Panc1 (cell line): Measurements from ENCODE around the gene CYP4B1. TPM values are rescaled to one million over a fixed set of nuclear protein-coding genes. Genes with fewer than 3 reads are reported as not detected.

Experiments
- ATAC-seq: fragments of 200-7000 bp; cut with Tn5 transposase; 2 replicates; pipeline ENCODE4 v1.9.1; 2020; ENCODE audit warnings: mild to moderate bottlenecking, moderate library complexity
- BruUV-seq: library from RNA; stranded (reverse); fragments of 400-500 nt; replicated peaks from 2 replicates; lab custom pipeline; 2021; lab: Mats Ljungman, UMichigan
- CTCF ChIA-PET: fragments of 300-600 bp; sonication (Branson Sonifier 250); formaldehyde crosslinking; loops from one replicate; lab custom pipeline; 2022; ENCODE audit warnings: antibody characterized with exemption; lab: Charles Lee
- POLR2A ChIA-PET: fragments of 300-600 bp; sonication (Branson Sonifier 250); formaldehyde crosslinking; loops from one replicate; lab custom pipeline; 2022; ENCODE audit warnings: antibody characterized with exemption; lab: Charles Lee
- DNase-seq: peaks from one replicate; pipeline ENCODE4 v3.0.0-alpha.2; 2010; ENCODE audit warnings: low read depth, low spot score
- H3K27ac ChIP-seq: 2 replicates; pipeline ENCODE4 v1.5.1; 2011; ENCODE audit warnings: mild to moderate bottlenecking, low read length, inconsistent platforms
- H3K27me3 ChIP-seq: fragments of 200-500 bp; sonication (Bioruptor generic); 2 replicates; pipeline ENCODE4 v1.6.0; 2014; ENCODE audit warnings: low read length, inconsistent platforms; ENCODE audit not compliant: control insufficient read depth, insufficient read depth
- H3K36me3 ChIP-seq: fragments of 200-500 bp; sonication (Bioruptor generic); 2 replicates; pipeline ENCODE4 v1.5.1; 2014; ENCODE audit warnings: inconsistent platforms, mild to moderate bottlenecking, low read length, moderate library complexity; ENCODE audit not compliant: control insufficient read depth, insufficient read depth
- H3K4me1 ChIP-seq: 2 replicates; pipeline ENCODE4 v1.5.1; 2011; ENCODE audit warnings: inconsistent platforms, mild to moderate bottlenecking, low read length, moderate library complexity; ENCODE audit not compliant: control insufficient read depth, insufficient read depth
- H3K4me3 ChIP-seq, 2 experiments: 2 replicates each; pipeline ENCODE4 v1.5.1; 2011 to 2012; ENCODE audit warnings: low read depth in 2 of 2, low read length in 2 of 2, mild to moderate bottlenecking in 2 of 2, inconsistent platforms in 1 of 2, moderate library complexity in 1 of 2
- H3K9me3 ChIP-seq: fragments of 200-500 bp; sonication (Bioruptor generic); 2 replicates; pipeline ENCODE4 v1.5.1; 2014; ENCODE audit warnings: low read depth, mild to moderate bottlenecking, inconsistent platforms, low read length, moderate library complexity; ENCODE audit not compliant: control insufficient read depth, insufficient read depth
- CTCF ChIP-seq: fragments of 450-650 bp; IDR thresholded peaks from 2 replicates; pipeline ENCODE4 v1.5.1; 2017; ENCODE audit warnings: mild to moderate bottlenecking
- POLR2AphosphoS5 ChIP-seq: IDR thresholded peaks from 2 replicates; pipeline ENCODE4 v1.6.1; 2012; ENCODE audit warnings: mild to moderate bottlenecking, low read depth, low read length, moderate library complexity
- REST ChIP-seq, 2 experiments: IDR thresholded peaks; 2 replicates each; pipeline ENCODE4 v1.6.1; 2011 to 2012; ENCODE audit warnings: low read depth in 2 of 2, control low read depth in 1 of 2, low read length in 1 of 2, mild to moderate bottlenecking in 1 of 2, moderate library complexity in 1 of 2; ENCODE audit not compliant: insufficient read depth in 1 of 2
- SIN3A ChIP-seq: IDR thresholded peaks from 2 replicates; pipeline ENCODE4 v1.6.1; 2012; ENCODE audit warnings: low read depth, mild to moderate bottlenecking, low read length, moderate library complexity, borderline replicate concordance; ENCODE audit not compliant: insufficient read depth
- TCF7L2 ChIP-seq: IDR thresholded peaks from 2 replicates; pipeline ENCODE4 v1.6.1; 2011; ENCODE audit warnings: mild to moderate bottlenecking, low read depth, low read length, inconsistent platforms
- in situ Hi-C: cut with HindIII; loops from 2 replicates; pipeline ENCODE4 v1.10.0; 2016; ENCODE audit warnings: low sequenced_read_pairs, low pct_unique_long_range_greater_than_20kb
- intact Hi-C: fragments of 100-400 bp; cut with micrococcal nuclease; formaldehyde crosslinking; loops from one replicate; pipeline ENCODE4 v1.10.0; 2022; ENCODE audit not compliant: unreplicated experiment
- total RNA-seq: library from RNA; stranded (reverse); gene quantifications from one replicate; pipeline ENCODE4 v1.2.1, GENCODE V29; 2021; ENCODE audit not compliant: unreplicated experiment

Gene CYP4B1
- total RNA-seq, 1 experiment from 2014 or later, result not detected

DNA sequence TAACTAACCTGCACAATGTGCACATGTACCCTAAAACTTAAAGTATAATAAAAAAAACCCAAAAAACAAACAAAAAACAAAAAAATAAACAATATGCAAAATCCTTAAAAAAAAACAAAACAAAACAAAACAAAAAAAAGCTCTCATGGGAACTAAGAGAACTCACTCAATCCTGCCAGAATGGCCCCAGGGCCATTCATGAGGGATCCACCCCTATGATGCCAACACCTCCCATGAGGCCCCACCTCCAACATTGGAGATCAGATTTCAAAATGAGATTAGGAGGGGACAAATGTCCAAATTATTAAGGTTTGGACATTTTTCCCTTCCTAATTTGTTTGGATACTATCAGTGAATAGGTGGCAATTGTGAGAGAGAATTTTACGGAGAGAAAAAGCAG lies 10.2 kb downstream of the CYP4B1 start:
- ChIA-PET POLR2A (no interaction called here), CTCF (no interaction called here)
- H3K27me3 ChIP-seq, result no peaks in the 10 kb centered on the region; the same call in 1 of the 2 replicates
- DNase-seq (no peak), ATAC-seq (no peak)
- no peak overlapping the region for H3K27ac ChIP-seq
- no peaks in the 10 kb centered on the region for H3K9me3 ChIP-seq
- no peak overlapping the region for H3K4me3 ChIP-seq
- in situ Hi-C loops (no loop called here), intact Hi-C loops (no loop called here)
- no peaks in the 10 kb centered on the region for H3K4me1 ChIP-seq
- TF ChIP-seq SIN3A (no peak), CTCF (no peak), REST (IDR thresholded peaks at IDR 0.05; ENCODE audit: insufficient read depth in 1 of 2, low read depth in 2 of 2, low read length in 1 of 2) (no peak), POLR2AphosphoS5 (no peak), TCF7L2 (no peak)
- no TSS peak for BruUV-seq
- no peaks in the 10 kb centered on the region for H3K36me3 ChIP-seq

DNA sequence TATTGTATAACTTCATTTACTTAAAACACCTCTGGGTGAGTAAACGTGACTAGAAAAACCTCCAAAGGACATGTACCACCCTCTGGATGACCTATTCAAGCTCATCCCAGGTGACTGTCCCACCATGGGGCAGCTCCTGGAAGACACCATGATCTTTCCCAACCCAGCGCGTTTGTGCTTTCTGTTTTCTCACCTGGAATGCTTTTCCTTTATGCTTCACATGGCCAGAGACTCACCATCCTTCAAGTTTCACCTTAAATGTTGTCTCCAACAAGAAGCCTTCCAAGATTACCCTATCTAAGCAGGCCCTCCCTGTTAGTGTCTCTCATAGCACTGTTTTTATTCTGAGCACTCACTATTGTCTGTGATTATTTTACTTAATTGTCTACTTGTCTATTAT lies 11.1 kb downstream of the CYP4B1 start:
- DNase-seq, result no peak
- in situ Hi-C loops, result no loop called here
- no peaks in the 10 kb centered on the region for H3K9me3 ChIP-seq
- H3K4me1 ChIP-seq, result no peaks in the 10 kb centered on the region
- no peaks in the 10 kb centered on the region; the same call in 1 of the 2 replicates for H3K27me3 ChIP-seq
- no peak for TF ChIP-seq CTCF
- intact Hi-C loops, result no loop called here
- H3K4me3 ChIP-seq, result no peak overlapping the region
- H3K27ac ChIP-seq, result no peak overlapping the region
- no peak for ATAC-seq
- BruUV-seq, result no TSS peak
- POLR2A ChIA-PET, result no interaction called here
- CTCF ChIA-PET, result no interaction called here
- no peaks in the 10 kb centered on the region for H3K36me3 ChIP-seq
